ENCODE data around the gene SV2B. TPM values are rescaled to one million over a fixed set of nuclear protein-coding genes. Genes with fewer than 3 reads are reported as not detected.

The SV2B gene
- total RNA-seq, 1 experiment from 2014 or later: not detected

- Histone ChIP-seq H2AFZ (ENCODE audit: low read depth, low read length, poor library complexity, severe bottlenecking) (no peak overlapping the region), H3K36me3 (ENCODE audit: control insufficient read depth in 1 of 2, insufficient read depth in 2 of 2, low read length in 2 of 2) (no peaks in the 10 kb centered on the region), H3K9me2 (ENCODE audit: insufficient read depth) (no peaks in the 10 kb centered on the region), H3K4me3 (replicated peaks in 1 of 2; ENCODE audit: low read depth in 1 of 2, low read length in 2 of 2) (no peak overlapping the region), H3K9ac (ENCODE audit: low read length) (no peak overlapping the region), H3K4me2 (ENCODE audit: low read length) (no peak overlapping the region), H3K9me3 (ENCODE audit: control insufficient read depth in 1 of 2, insufficient read depth in 1 of 2, low read depth in 1 of 2, low read length in 2 of 2) (no peaks in the 10 kb centered on the region), H4K20me1 (ENCODE audit: insufficient read depth) (no peaks in the 10 kb centered on the region), H3K79me2 (ENCODE audit: insufficient read depth, low read length) (no peaks in the 10 kb centered on the region), H3K27me3 (ENCODE audit: insufficient read depth, low read length) (peaks cover 36% of the 10 kb centered on the region), H3K27ac (ENCODE audit: low read depth, low read length) (no peak overlapping the region), H3K4me1 (ENCODE audit: control insufficient read depth in 1 of 2, insufficient read depth in 2 of 2, low read length in 2 of 2) (no peaks in the 10 kb centered on the region)
- TF ChIP-seq EGR1 (IDR thresholded peaks at IDR 0.05; ENCODE audit: low read depth) (no peak), SRF (IDR thresholded peaks at IDR 0.05; ENCODE audit: low read depth) (no peak), TCF7L2 (IDR thresholded peaks at IDR 0.05; ENCODE audit: borderline replicate concordance, extremely low read depth, insufficient read depth, insufficient read length) (no peak), CTCF (IDR thresholded peaks at IDR 0.05 in 2 of 3, conservative IDR thresholded peaks at IDR 0.05 in 1 of 3; ENCODE audit: borderline replicate concordance in 1 of 3, insufficient read depth in 1 of 3, low read depth in 2 of 3, low read length in 2 of 3) (no peak), SIN3A (IDR thresholded peaks at IDR 0.05; ENCODE audit: low read depth) (no peak), REST (IDR thresholded peaks at IDR 0.05; ENCODE audit: low read depth) (no peak), EZH2 (IDR thresholded peaks at IDR 0.05) (no peak), RAD21 (IDR thresholded peaks at IDR 0.05; ENCODE audit: low read depth) (no peak), SP1 (IDR thresholded peaks at IDR 0.05; ENCODE audit: low read depth) (no peak), JUND (IDR thresholded peaks at IDR 0.05) (no peak), CBX3 (IDR thresholded peaks at IDR 0.05; ENCODE audit: low read depth) (no peak), POLR2A (IDR thresholded peaks at IDR 0.05; ENCODE audit: borderline replicate concordance, extremely low read depth, insufficient read depth, insufficient read length) (no peak), CEBPB (IDR thresholded peaks at IDR 0.05; ENCODE audit: low read depth) (no peak)
- RAD21 ChIA-PET (ENCODE audit: low non-redundant PET in 1 of 2, low total read pairs in 2 of 2, uncharacterized antibody in 2 of 2, unreplicated experiment in 2 of 2): no interaction called here
- BruUV-seq (replicated peaks): no TSS peak
- DNase-seq (ENCODE audit: low read depth, low spot score) (no peak), ATAC-seq (no peak)
- intact Hi-C loops (cut with micrococcal nuclease): no loop called here
- POLR2A ChIA-PET: no interaction called here
- CTCF ChIA-PET: no interaction called here
These were observed 33.5 kb downstream of the SV2B start for GRCh38 chr15:91133511-91133910.
